Measurements from ENCODE around the gene RNF115. TPM values are rescaled to one million over a fixed set of nuclear protein-coding genes. Genes with fewer than 3 reads are reported as not detected.
"Not testable (repeated sequence)": the region's sequence is repeated elsewhere in the genome, so short reads cannot be mapped to it uniquely, and the experiment has no call there.

The RNF115 gene
- total and polyA plus RNA-seq, 7 donors = 3.0 to 41.8 (median 16.6) TPM

- H3K9me3 ChIP-seq; DNase-seq; H3K27me3 ChIP-seq; H3K4me1 ChIP-seq; intact Hi-C loops (cut with DNase I); H3K27ac ChIP-seq; H3K4me3 ChIP-seq: not testable (repeated sequence)
- peaks cover 0 to 46% (median 5%) of the 10 kb centered on the region in 4 donors for H3K36me3 ChIP-seq
- 91 to 100% methylated on average over 2 of the region's 3 CpGs for WGBS, 2 donors
Observed at GRCh38 chr1:145765127-145765526, 58.8 kb downstream of the RNF115 start.

- H3K27ac ChIP-seq; H3K27me3 ChIP-seq; H3K4me3 ChIP-seq; H3K9me3 ChIP-seq; DNase-seq; H3K4me1 ChIP-seq; intact Hi-C loops (cut with DNase I): not testable (repeated sequence)
- peaks cover 0 to 39% (median 5%) of the 10 kb centered on the region in 4 donors for H3K36me3 ChIP-seq
- WGBS, 2 donors = 97% methylated on average over 52 of the region's 52 CpGs
Observed at GRCh38 chr1:145764231-145764940, 59.5 kb downstream of the RNF115 start.

GRCh38 chr1:145762001-145762400, 61.9 kb downstream of the RNF115 start:
- H3K9me3 ChIP-seq; intact Hi-C loops (cut with DNase I); H3K4me3 ChIP-seq; H3K4me1 ChIP-seq; H3K27ac ChIP-seq; DNase-seq; H3K27me3 ChIP-seq: not testable (repeated sequence)
- peaks cover 0 to 34% (median 11%) of the 10 kb centered on the region in 4 donors for H3K36me3 ChIP-seq
- WGBS, 2 donors = 96 to 98% methylated on average over 2 of the region's 2 CpGs

GRCh38 chr1:145761498-145761897, 62.4 kb downstream of the RNF115 start:
- H3K27me3 ChIP-seq; H3K4me3 ChIP-seq; H3K4me1 ChIP-seq; DNase-seq; H3K9me3 ChIP-seq; H3K27ac ChIP-seq; intact Hi-C loops (cut with DNase I): not testable (repeated sequence)
- 98 to 99% methylated on average over 11 of the region's 11 CpGs for WGBS, 2 donors
- peaks cover 0 to 31% (median 11%) of the 10 kb centered on the region in 4 donors for H3K36me3 ChIP-seq

GRCh38 chr1:145760395-145760949, 63.4 kb downstream of the RNF115 start:
- DNase-seq; H3K27ac ChIP-seq; H3K27me3 ChIP-seq; H3K9me3 ChIP-seq; H3K4me1 ChIP-seq; intact Hi-C loops (cut with DNase I); H3K4me3 ChIP-seq: not testable (repeated sequence)
- peaks cover 0 to 38% (median 11%) of the 10 kb centered on the region in 4 donors for H3K36me3 ChIP-seq
- WGBS, 2 donors = 96 to 99% methylated on average over 4 of the region's 4 CpGs

- H3K4me1 ChIP-seq = no peaks in the 10 kb centered on the region
- peaks cover 0 to 45% (median 11%) of the 10 kb centered on the region in 4 donors for H3K36me3 ChIP-seq
- TF ChIP-seq POLR2AphosphoS5 (IDR thresholded peaks at IDR 0.05) = no peak
- intact Hi-C loops (cut with DNase I) = no loop called here
- H3K4me3 ChIP-seq = no peak overlapping the region
- no peak for DNase-seq
- no peak overlapping the region for H3K27ac ChIP-seq
- H3K27me3 ChIP-seq = no peaks in the 10 kb centered on the region
- H3K9me3 ChIP-seq = no peaks in the 10 kb centered on the region
- WGBS, 2 donors = 94 to 95% methylated on average over 1 of the region's 1 CpG
Observed at GRCh38 chr1:145759721-145760120, 64.2 kb downstream of the RNF115 start.

GRCh38 chr1:145758575-145758974, 65.3 kb downstream of the RNF115 start:
- TF ChIP-seq CTCF (IDR thresholded peaks at IDR 0.05) (no peak), POLR2AphosphoS5 (IDR thresholded peaks at IDR 0.05) (no peak), EP300 (IDR thresholded peaks at IDR 0.05) (no peak), POLR2A (IDR thresholded peaks at IDR 0.05) (no peak)
- 89 to 94% methylated on average over 1 of the region's 1 CpG for WGBS, 2 donors
- no peak overlapping the region for H3K27ac ChIP-seq
- H3K9me3 ChIP-seq = no peaks in the 10 kb centered on the region
- H3K36me3 ChIP-seq = peaks cover 0 to 42% (median 11%) of the 10 kb centered on the region in 4 donors
- no peaks in the 10 kb centered on the region for H3K27me3 ChIP-seq
- intact Hi-C loops (cut with DNase I) = no loop called here
- DNase-seq = no peak
- no peak overlapping the region for H3K4me3 ChIP-seq
- no peaks in the 10 kb centered on the region for H3K4me1 ChIP-seq

- H3K27me3 ChIP-seq = no peaks in the 10 kb centered on the region
- WGBS, 2 donors = 98 to 100% methylated on average over 1 of the region's 1 CpG
- no peak for DNase-seq
- H3K9me3 ChIP-seq = no peaks in the 10 kb centered on the region
- H3K36me3 ChIP-seq = peaks cover 0 to 38% (median 11%) of the 10 kb centered on the region in 4 donors
- H3K27ac ChIP-seq = no peak overlapping the region
- no peak overlapping the region for H3K4me3 ChIP-seq
- TF ChIP-seq CTCF (IDR thresholded peaks at IDR 0.05) = no peak
- no peak for TF ChIP-seq POLR2A (IDR thresholded peaks at IDR 0.05)
- no peak for TF ChIP-seq EP300 (IDR thresholded peaks at IDR 0.05)
- TF ChIP-seq POLR2AphosphoS5 (IDR thresholded peaks at IDR 0.05) = no peak
- intact Hi-C loops (cut with DNase I) = no loop called here
- no peaks in the 10 kb centered on the region for H3K4me1 ChIP-seq
Observed at GRCh38 chr1:145758116-145758515, 65.8 kb downstream of the RNF115 start.
